HEK293T (cell line): Measurements from ENCODE around the gene OR10G6.

Source experiments
- CTCF ChIA-PET: fragments of 350-600 bp; formaldehyde crosslinking; extraction: SDS; loops from one replicate; lab custom pipeline; 2021; ENCODE audit warnings: antibody characterized with exemption, inconsistent platforms; lab: Yijun Ruan, JAX
- POLR2A ChIA-PET: fragments of 350-600 bp; formaldehyde crosslinking; extraction: SDS; loops from one replicate; lab custom pipeline; 2020; ENCODE audit warnings: antibody characterized with exemption, inconsistent platforms; lab: Yijun Ruan, JAX
- DNase-seq: peaks from one replicate; pipeline ENCODE4 v3.0.0; 2012; ENCODE audit warnings: mixed read lengths; ENCODE audit errors: extremely low spot score
- ARNT ChIP-seq: fragments of 450-650 bp; IDR thresholded peaks from 2 replicates; pipeline ENCODE4 v1.6.1; 2017; ENCODE audit warnings: mild to moderate bottlenecking
- BHLHE40 ChIP-seq: fragments of 450-650 bp; IDR thresholded peaks from 2 replicates; pipeline ENCODE4 v1.6.1; 2016; ENCODE audit warnings: mild to moderate bottlenecking, moderate library complexity, borderline replicate concordance
- CTBP1 ChIP-seq: fragments of 450-650 bp; IDR thresholded peaks from 2 replicates; pipeline ENCODE4 v1.6.1; 2016; ENCODE audit warnings: borderline replicate concordance
- ELF4 ChIP-seq: fragments of 450-650 bp; IDR thresholded peaks from 2 replicates; pipeline ENCODE4 v1.6.1; 2017; ENCODE audit warnings: antibody characterized with exemption
- FOXA1 ChIP-seq: fragments of 450-650 bp; IDR thresholded peaks from 2 replicates; pipeline ENCODE4 v1.6.1; 2016; ENCODE audit warnings: mild to moderate bottlenecking
- FOXK2 ChIP-seq: fragments of 450-650 bp; IDR thresholded peaks from 2 replicates; pipeline ENCODE4 v1.6.1; 2016; ENCODE audit warnings: mild to moderate bottlenecking
- FOXM1 ChIP-seq: fragments of 450-650 bp; IDR thresholded peaks from 2 replicates; pipeline ENCODE4 v1.6.1; 2017; ENCODE audit warnings: mild to moderate bottlenecking, borderline replicate concordance
- HDGF ChIP-seq: fragments of 450-650 bp; IDR thresholded peaks from 2 replicates; pipeline ENCODE4 v1.6.1; 2017; ENCODE audit warnings: antibody characterized with exemption, borderline replicate concordance
- L3MBTL2 ChIP-seq: fragments of 450-650 bp; conservative IDR thresholded peaks from 2 replicates; pipeline ENCODE4 v1.6.1; 2016; ENCODE audit warnings: mild to moderate bottlenecking
- LEF1 ChIP-seq: fragments of 450-650 bp; IDR thresholded peaks from 2 replicates; pipeline ENCODE4 v1.6.1; 2017; ENCODE audit warnings: mild to moderate bottlenecking, borderline replicate concordance
- NFRKB ChIP-seq: fragments of 450-650 bp; IDR thresholded peaks from 2 replicates; pipeline ENCODE4 v1.6.1; 2016; ENCODE audit warnings: mild to moderate bottlenecking, moderate library complexity
- SP1 ChIP-seq: fragments of 450-650 bp; IDR thresholded peaks from 2 replicates; pipeline ENCODE4 v1.6.1; 2017
- SUZ12 ChIP-seq: fragments of 450-650 bp; IDR thresholded peaks from 2 replicates; pipeline ENCODE4 v1.6.1; 2016; ENCODE audit warnings: mild to moderate bottlenecking
- TARDBP ChIP-seq: fragments of 450-650 bp; IDR thresholded peaks from 2 replicates; pipeline ENCODE4 v1.6.1; 2016
- ZNF384 ChIP-seq: fragments of 450-650 bp; IDR thresholded peaks from 2 replicates; pipeline ENCODE4 v1.6.1; 2016
- TF ChIP-seq, protein P1 (sequence below): fragments of 450-650 bp; IDR thresholded peaks from 2 replicates; pipeline ENCODE4 v1.6.1; 2016

The OR10G6 gene, protein sequence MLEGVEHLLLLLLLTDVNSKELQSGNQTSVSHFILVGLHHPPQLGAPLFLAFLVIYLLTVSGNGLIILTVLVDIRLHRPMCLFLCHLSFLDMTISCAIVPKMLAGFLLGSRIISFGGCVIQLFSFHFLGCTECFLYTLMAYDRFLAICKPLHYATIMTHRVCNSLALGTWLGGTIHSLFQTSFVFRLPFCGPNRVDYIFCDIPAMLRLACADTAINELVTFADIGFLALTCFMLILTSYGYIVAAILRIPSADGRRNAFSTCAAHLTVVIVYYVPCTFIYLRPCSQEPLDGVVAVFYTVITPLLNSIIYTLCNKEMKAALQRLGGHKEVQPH

DNA sequence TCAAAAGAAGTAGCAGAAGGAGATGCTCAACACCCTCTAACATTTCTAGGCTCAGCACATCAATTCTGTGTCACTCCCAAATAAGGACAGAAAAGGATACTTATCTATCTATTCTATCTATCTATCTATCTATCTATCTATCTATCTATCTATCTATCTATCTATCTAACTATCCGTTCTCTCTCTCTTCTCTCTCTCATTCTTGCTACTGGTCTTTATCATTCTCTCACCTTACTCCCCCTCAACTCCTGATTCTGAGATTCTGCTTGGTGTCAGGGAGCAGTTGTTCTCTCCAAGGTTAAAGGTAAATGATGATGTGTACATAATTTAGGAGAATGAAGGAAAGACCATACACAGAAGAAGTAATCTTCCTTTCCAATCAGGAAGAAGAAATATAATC is at the start of gene OR10G6:
Gene OR10G6, minus strand, starts transcription at position 43 of the 400 bp plus-strand sequence. Its CDS starts 0 bp downstream, at position 43.
- no peak for DNase-seq
- ChIA-PET CTCF (no interaction called here), POLR2A (no interaction called here)
- TF ChIP-seq FOXM1 (no peak), TARDBP (no peak), LEF1 (no peak), FOXK2 (no peak), SP1 (no peak), SUZ12 (no peak), ZNF384 (no peak), FOXA1 (no peak), ARNT (no peak), L3MBTL2 (no peak), ELF4 (no peak), NFRKB (no peak), HDGF (no peak), CTBP1 (no peak), BHLHE40 (no peak)
- TF ChIP-seq, protein P1, sequence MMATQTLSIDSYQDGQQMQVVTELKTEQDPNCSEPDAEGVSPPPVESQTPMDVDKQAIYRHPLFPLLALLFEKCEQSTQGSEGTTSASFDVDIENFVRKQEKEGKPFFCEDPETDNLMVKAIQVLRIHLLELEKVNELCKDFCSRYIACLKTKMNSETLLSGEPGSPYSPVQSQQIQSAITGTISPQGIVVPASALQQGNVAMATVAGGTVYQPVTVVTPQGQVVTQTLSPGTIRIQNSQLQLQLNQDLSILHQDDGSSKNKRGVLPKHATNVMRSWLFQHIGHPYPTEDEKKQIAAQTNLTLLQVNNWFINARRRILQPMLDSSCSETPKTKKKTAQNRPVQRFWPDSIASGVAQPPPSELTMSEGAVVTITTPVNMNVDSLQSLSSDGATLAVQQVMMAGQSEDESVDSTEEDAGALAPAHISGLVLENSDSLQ: no peak

DNA sequence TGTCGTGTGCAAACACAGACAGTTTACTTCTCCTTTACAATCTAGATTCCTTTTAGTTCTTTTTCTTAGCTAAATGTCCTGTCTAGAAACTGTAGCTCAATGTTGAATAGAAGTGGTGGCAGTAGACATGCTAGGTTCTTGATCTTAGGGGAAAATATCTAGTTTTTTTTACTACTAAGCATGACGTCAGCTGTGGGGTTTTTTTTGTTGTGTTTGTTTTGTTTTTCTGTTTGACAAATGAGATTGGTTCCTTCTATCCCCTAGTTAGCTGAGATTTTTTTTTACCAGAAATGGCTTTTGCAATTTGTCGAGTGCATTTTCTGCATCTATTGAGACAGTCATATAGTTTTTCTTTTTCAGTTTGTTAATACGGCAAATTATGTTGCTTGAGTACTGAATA is 48.5 kb upstream of the OR10G6 start:
- ChIA-PET CTCF (no interaction called here), POLR2A (no interaction called here)
- DNase-seq: no peak
- TF ChIP-seq FOXK2 (no peak), TARDBP (no peak), LEF1 (no peak), FOXA1 (no peak), ZNF384 (no peak), SP1 (no peak), NFRKB (no peak), ARNT (no peak), BHLHE40 (no peak), SUZ12 (no peak), L3MBTL2 (no peak), FOXM1 (no peak), ELF4 (no peak), CTBP1 (no peak), HDGF (no peak)
- TF ChIP-seq, protein P1: no peak

DNA sequence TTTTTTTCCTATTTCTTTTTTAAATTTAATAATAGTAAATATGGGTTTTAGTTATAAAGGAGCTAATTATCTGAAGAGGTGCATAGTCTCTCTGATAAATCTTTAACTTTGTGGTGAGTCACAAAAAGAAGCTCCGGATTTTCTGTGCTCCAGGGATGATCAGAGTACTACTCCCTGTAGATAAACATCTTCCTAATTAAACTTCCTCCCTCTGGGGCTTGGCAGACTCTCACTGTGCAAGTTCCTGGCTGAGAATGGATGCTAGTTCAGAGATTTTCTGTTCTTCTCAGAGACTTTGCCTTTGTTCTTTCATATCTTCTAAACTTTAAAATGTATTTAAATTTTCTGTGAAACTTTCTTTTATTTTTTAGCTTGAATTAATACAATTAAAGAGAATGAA is 46.3 kb upstream of the OR10G6 start, which contains the start of gene OR10G7:
Gene OR10G7, minus strand, starts transcription at position 72 of the 400 bp plus-strand sequence. CDS start 2,324 bp downstream, outside the sequence.
- ChIA-PET CTCF (no interaction called here), POLR2A (no interaction called here)
- DNase-seq: no peak
- TF ChIP-seq ELF4 (no peak), L3MBTL2 (no peak), BHLHE40 (no peak), SUZ12 (no peak), ARNT (no peak), FOXK2 (no peak), ZNF384 (no peak)

DNA sequence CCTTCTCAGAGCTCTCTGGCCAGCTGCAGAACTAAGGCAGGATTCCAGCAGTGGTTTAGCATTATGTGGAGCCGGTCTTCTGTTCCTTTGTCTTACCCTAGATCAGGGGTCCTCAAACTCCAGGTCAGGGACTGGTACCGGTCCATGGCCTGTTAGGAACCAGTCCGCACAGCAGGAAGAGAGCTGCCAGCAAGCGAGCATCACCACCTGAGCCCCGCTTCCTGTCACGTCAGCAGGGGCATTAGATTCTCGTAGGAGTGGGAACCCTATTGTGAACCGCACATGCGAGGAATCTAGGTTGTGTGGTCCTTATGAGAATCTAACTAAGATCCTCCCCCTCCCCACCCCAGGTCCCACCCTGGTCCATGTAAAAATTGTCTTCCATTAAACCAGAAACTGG is 44.6 kb upstream of the OR10G6 start:
- CTCF ChIA-PET: no interaction called here
- POLR2A ChIA-PET: no interaction called here
- no peak for DNase-seq
- TF ChIP-seq FOXM1: no peak
- no peak for TF ChIP-seq TARDBP
- no peak for TF ChIP-seq LEF1
- no peak for TF ChIP-seq BHLHE40
- TF ChIP-seq ZNF384: no peak
- TF ChIP-seq HDGF: no peak
- no peak for TF ChIP-seq CTBP1
- TF ChIP-seq, protein P1: no peak
- TF ChIP-seq NFRKB: no peak
- no peak for TF ChIP-seq SP1
- TF ChIP-seq FOXK2: no peak
- TF ChIP-seq FOXA1: no peak
- no peak for TF ChIP-seq ARNT

DNA sequence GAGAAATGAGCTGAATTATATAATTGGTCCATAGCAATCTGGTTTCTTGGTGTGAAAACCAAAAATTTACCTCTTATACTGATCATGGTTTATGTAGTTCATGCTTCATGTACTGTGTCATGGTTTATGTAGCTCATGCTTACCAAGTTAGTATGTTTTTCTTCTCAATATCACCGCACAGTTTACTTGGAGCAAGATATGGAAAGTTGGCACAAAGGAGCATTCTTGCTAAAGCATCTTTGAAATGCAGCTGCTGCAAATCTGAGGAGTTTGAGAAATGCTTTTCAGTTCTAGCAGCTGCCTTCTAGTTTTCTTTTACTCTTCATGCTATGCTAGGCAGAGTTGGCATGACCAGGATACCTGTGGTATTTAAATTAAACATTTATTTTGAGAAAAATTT is 41.7 kb upstream of the OR10G6 start:
- POLR2A ChIA-PET: no interaction called here
- CTCF ChIA-PET: no interaction called here
- DNase-seq: no peak
- TF ChIP-seq HDGF (no peak), ZNF384 (no peak), TARDBP (no peak), FOXM1 (no peak), CTBP1 (no peak), FOXA1 (no peak), LEF1 (no peak), ELF4 (no peak)
- TF ChIP-seq, protein P1: no peak
